ENCODE results near the gene ABHD8. TPM values are rescaled to one million over a fixed set of nuclear protein-coding genes. Genes with fewer than 3 reads are reported as not detected.

Gene ABHD8
- total and polyA plus RNA-seq, 2 of the 13 experiments (the other 11 are each of a cell fraction or from before 2014, with no cell fraction given): 6.3 to 7.2 TPM

- TF ChIP-seq REL (CRISPR knock-in tag; conservative IDR thresholded peaks at IDR 0.05) (no peak), SAP130 (CRISPR knock-in tag; IDR thresholded peaks at IDR 0.05; ENCODE audit: low read depth) (peak; percentile 80), THAP7 (CRISPR knock-in tag; IDR thresholded peaks at IDR 0.05) (peak; percentile 67; the same call in 1 of the 2 replicates), USF2 (IDR thresholded peaks at IDR 0.05; ENCODE audit: low read depth, low read length) (no peak), USF2 (CRISPR knock-in tag; IDR thresholded peaks at IDR 0.05; ENCODE audit: borderline replicate concordance) (no peak; the same call in 1 of the 2 replicates), ZNF274 (CRISPR knock-in tag; IDR thresholded peaks at IDR 0.05) (no peak), UBTF (CRISPR knock-in tag; IDR thresholded peaks at IDR 0.05) (peak; percentile 32; the same call in 1 of the 2 replicates), ZNF451 (CRISPR knock-in tag; IDR thresholded peaks at IDR 0.05) (no peak), HMGXB4 (CRISPR knock-in tag; IDR thresholded peaks at IDR 0.05; ENCODE audit: borderline replicate concordance in 1 of 2, low read depth in 1 of 2) (peak in 1 of 2 experiments; percentile 41; a peak in 3 of 4 replicates), ZBTB40 (IDR thresholded peaks at IDR 0.05) (peak; percentile 43), ZBTB40 (CRISPR knock-in tag; IDR thresholded peaks at IDR 0.05) (peak; percentile 24; the same call in 1 of the 2 replicates)
Measured at GRCh38 chr19:17309198-17309964, 6.2 kb upstream of the ABHD8 start, which contains the start of gene DDA1 (continued).
